Measurements from ENCODE around the gene SLC1A2. TPM values are rescaled to one million over a fixed set of nuclear protein-coding genes. Genes with fewer than 3 reads are reported as not detected.

The SLC1A2 gene
- total RNA-seq, 4 donors from 2014 or later: 0.27 to 0.80 (median 0.79) TPM; not detected in 1

DNA sequence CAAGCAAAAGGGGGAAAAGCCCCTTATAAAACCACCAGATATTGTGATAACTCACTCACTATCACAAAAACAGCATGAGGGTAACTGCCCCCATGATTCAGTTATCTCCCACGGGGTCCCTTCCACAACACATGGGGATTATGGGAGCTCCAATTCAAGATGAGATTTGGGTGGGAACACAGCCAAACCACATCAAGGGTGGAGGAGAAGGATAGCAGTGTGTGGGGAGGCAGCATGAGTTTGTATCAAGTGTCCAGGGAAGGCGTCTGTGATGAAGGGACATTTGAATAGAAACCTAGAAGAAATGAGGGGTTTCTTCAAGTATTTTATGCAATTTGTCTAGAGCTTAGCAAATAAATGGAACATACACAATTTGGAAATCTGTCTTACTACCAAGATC is 98.2 kb downstream of the SLC1A2 start:
- Histone ChIP-seq H3K27ac (no peak overlapping the region), H3K27me3 (no peaks in the 10 kb centered on the region), H3K36me3 (no peaks in the 10 kb centered on the region), H3K9me3 (no peaks in the 10 kb centered on the region), H3K4me1 (no peaks in the 10 kb centered on the region), H3K4me3 (no peak overlapping the region)
- in situ Hi-C loops (cut with MboI; ENCODE audit: low pct_ligation_motif_present in 1 of 4, low pct_unique_long_range_greater_than_20kb in 1 of 4, low sequenced_read_pairs in 3 of 4): no loop called here
- TF ChIP-seq EP300 (IDR thresholded peaks at IDR 0.05; ENCODE audit: low read depth) (no peak), POLR2A (IDR thresholded peaks at IDR 0.05) (no peak), POLR2AphosphoS5 (IDR thresholded peaks at IDR 0.05) (no peak)
- TF ChIP-seq, protein P1, sequence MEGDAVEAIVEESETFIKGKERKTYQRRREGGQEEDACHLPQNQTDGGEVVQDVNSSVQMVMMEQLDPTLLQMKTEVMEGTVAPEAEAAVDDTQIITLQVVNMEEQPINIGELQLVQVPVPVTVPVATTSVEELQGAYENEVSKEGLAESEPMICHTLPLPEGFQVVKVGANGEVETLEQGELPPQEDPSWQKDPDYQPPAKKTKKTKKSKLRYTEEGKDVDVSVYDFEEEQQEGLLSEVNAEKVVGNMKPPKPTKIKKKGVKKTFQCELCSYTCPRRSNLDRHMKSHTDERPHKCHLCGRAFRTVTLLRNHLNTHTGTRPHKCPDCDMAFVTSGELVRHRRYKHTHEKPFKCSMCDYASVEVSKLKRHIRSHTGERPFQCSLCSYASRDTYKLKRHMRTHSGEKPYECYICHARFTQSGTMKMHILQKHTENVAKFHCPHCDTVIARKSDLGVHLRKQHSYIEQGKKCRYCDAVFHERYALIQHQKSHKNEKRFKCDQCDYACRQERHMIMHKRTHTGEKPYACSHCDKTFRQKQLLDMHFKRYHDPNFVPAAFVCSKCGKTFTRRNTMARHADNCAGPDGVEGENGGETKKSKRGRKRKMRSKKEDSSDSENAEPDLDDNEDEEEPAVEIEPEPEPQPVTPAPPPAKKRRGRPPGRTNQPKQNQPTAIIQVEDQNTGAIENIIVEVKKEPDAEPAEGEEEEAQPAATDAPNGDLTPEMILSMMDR (IDR thresholded peaks at IDR 0.05): no peak
- WGBS, 2 donors (ENCODE audit: low coverage in 1 of 2): 92 to 100% methylated on average over 1 to 2 of the region's 2 CpGs
- intact Hi-C loops (cut with DNase I; ENCODE audit: low total_unique reads): no loop called here
- no peak for DNase-seq

DNA sequence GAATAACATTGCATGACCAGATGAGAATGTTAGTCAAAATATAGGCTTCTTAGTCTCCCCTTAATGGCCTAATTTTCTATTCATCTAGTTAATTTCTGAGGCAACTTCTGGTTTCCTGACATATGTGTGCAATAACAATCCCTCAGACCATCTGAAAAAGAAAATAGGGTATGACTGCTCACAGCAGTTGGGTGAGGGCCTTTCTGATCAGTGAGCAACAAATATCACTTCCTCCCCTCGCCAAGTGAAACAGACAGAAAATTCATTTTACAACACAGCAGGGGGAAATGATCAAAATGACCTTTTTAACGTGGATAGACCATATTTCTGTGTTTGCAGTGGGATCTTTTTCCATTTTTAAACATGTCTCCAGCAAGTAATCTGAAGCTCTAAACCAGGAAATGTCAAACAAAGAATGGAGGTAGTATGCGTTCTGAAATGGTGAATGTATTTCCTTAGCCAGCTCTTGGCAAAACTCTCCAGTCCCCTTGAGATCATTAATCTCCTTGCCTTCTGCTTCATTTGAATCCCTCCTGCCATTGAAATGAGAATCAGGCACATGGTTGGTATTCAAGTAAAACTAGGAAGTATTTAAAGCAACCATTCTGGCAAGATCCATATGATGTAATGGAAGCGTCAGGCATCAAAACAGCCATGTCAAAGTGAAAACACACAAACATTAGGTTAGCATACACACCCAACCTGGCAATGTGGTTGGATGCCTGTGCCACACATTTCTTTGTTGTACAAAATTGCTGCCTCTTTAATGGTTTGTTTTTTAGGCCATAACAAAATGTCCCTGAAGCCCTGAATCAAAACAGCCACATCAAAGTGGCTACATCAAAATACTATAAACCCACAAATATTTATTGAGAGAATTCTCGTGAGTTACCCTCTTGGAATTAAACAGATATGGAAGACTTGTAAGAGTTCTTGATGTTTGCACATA is 100.1 kb downstream of the SLC1A2 start:
- Histone ChIP-seq H3K9me3 (no peaks in the 10 kb centered on the region), H3K4me3 (no peak overlapping the region), H3K4me1 (no peaks in the 10 kb centered on the region), H3K27me3 (no peaks in the 10 kb centered on the region), H3K27ac (no peak overlapping the region), H3K36me3 (no peaks in the 10 kb centered on the region)
- in situ Hi-C loops (cut with MboI; ENCODE audit: low pct_ligation_motif_present in 1 of 4, low pct_unique_long_range_greater_than_20kb in 1 of 4, low sequenced_read_pairs in 3 of 4): no loop called here
- 56 to 63% methylated on average over 3 to 5 of the region's 5 CpGs for WGBS, 2 donors (ENCODE audit: low coverage in 1 of 2)
- TF ChIP-seq POLR2AphosphoS5 (IDR thresholded peaks at IDR 0.05) (no peak), EP300 (IDR thresholded peaks at IDR 0.05; ENCODE audit: low read depth) (no peak), POLR2A (IDR thresholded peaks at IDR 0.05) (no peak)
- TF ChIP-seq, protein P1 (IDR thresholded peaks at IDR 0.05): no peak
- intact Hi-C loops (cut with DNase I; ENCODE audit: low total_unique reads): no loop called here
- no peak for DNase-seq

- Histone ChIP-seq H3K27ac (no peak overlapping the region), H3K4me3 (no peak overlapping the region), H3K9me3 (no peaks in the 10 kb centered on the region), H3K36me3 (no peaks in the 10 kb centered on the region), H3K27me3 (no peaks in the 10 kb centered on the region), H3K4me1 (no peaks in the 10 kb centered on the region)
- TF ChIP-seq EP300 (IDR thresholded peaks at IDR 0.05; ENCODE audit: low read depth): no peak
- TF ChIP-seq, protein P1 (IDR thresholded peaks at IDR 0.05): no peak
- TF ChIP-seq POLR2AphosphoS5 (IDR thresholded peaks at IDR 0.05): no peak
- TF ChIP-seq POLR2A (IDR thresholded peaks at IDR 0.05): no peak
- intact Hi-C loops (cut with DNase I; ENCODE audit: low total_unique reads): no loop called here
- no peak for DNase-seq
- 92 to 100% methylated on average over 1 of the region's 1 CpG for WGBS, 2 donors (ENCODE audit: low coverage in 1 of 2)
- in situ Hi-C loops (cut with MboI; ENCODE audit: low pct_ligation_motif_present in 1 of 4, low pct_unique_long_range_greater_than_20kb in 1 of 4, low sequenced_read_pairs in 3 of 4): no loop called here
Observed at GRCh38 chr11:35318309-35318708, 101.0 kb downstream of the SLC1A2 start.

- H3K9me3 ChIP-seq: no peaks in the 10 kb centered on the region
- TF ChIP-seq POLR2AphosphoS5 (IDR thresholded peaks at IDR 0.05) (no peak), EP300 (IDR thresholded peaks at IDR 0.05; ENCODE audit: low read depth) (no peak), POLR2A (IDR thresholded peaks at IDR 0.05) (no peak)
- TF ChIP-seq, protein P1 (IDR thresholded peaks at IDR 0.05): no peak
- intact Hi-C loops (cut with DNase I; ENCODE audit: low total_unique reads) (no loop called here), in situ Hi-C loops (cut with MboI; ENCODE audit: low pct_ligation_motif_present in 1 of 4, low pct_unique_long_range_greater_than_20kb in 1 of 4, low sequenced_read_pairs in 3 of 4) (no loop called here)
- H3K27ac ChIP-seq: no peak overlapping the region
- no peaks in the 10 kb centered on the region for H3K27me3 ChIP-seq
- no peaks in the 10 kb centered on the region for H3K36me3 ChIP-seq
- 88% methylated on average over 7 of the region's 7 CpGs; no CpG with 5 or more reads in 1 of the 2 donors for WGBS, 2 donors (ENCODE audit: low coverage in 1 of 2)
- H3K4me1 ChIP-seq: no peaks in the 10 kb centered on the region
- no peak overlapping the region for H3K4me3 ChIP-seq
- no peak for DNase-seq
Observed at GRCh38 chr11:35317253-35317652, 102.1 kb downstream of the SLC1A2 start.
